ENCODE results near the gene DST.
"Not testable (repeated sequence)": the region's sequence is repeated elsewhere in the genome, so short reads cannot be mapped to it uniquely, and the experiment has no call there.

Gene DST

GRCh38 chr6:56509031-56509430 is 133.7 kb downstream of the DST start:
- Histone ChIP-seq H3K4me1 (ENCODE audit: control insufficient read depth, insufficient read depth, low read length, poor library complexity, severe bottlenecking) (no peaks in the 10 kb centered on the region), H3K36me3 (ENCODE audit: control insufficient read depth, insufficient read depth, low read length) (no peaks in the 10 kb centered on the region), H3K9me3 (ENCODE audit: control insufficient read depth, low read length) (no peaks in the 10 kb centered on the region), H3K27me3 (replicated peaks; ENCODE audit: control insufficient read depth, insufficient read depth, low read length, poor library complexity, severe bottlenecking) (no peaks in the 10 kb centered on the region), H3K4me3 (ENCODE audit: insufficient read depth, low read depth, low read length, poor library complexity, severe bottlenecking) (no peak overlapping the region), H3K27ac (ENCODE audit: insufficient read depth, low read length, poor library complexity, severe bottlenecking) (no peak overlapping the region)
- DNase-seq = no peak

DNA sequence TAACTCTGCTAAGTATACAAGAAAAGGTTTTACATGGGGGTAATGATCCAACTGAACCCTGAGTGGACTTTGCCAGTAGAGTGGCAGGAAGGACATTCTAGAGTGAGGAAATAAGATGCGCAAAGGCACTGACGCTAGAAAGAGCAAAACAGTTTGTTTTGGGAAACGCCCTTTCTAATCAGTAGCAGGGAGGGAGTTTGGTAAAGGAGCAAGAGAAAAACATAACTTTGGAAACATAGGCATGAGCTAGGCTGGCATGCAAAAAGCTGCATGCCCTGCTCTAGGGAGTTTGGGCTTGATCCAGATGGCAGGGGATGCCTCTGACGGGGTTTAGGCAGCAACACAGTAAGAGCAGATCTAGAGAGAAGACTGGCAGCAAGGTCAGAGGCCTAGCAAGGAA is 135.2 kb downstream of the DST start:
- DNase-seq = no peak
- H3K4me3 ChIP-seq (ENCODE audit: insufficient read depth, low read depth, low read length, poor library complexity, severe bottlenecking) = no peak overlapping the region
- no peaks in the 10 kb centered on the region for H3K36me3 ChIP-seq (ENCODE audit: control insufficient read depth, insufficient read depth, low read length)
- H3K9me3 ChIP-seq (ENCODE audit: control insufficient read depth, low read length) = no peaks in the 10 kb centered on the region
- H3K27ac ChIP-seq (ENCODE audit: insufficient read depth, low read length, poor library complexity, severe bottlenecking) = no peak overlapping the region
- H3K4me1 ChIP-seq (ENCODE audit: control insufficient read depth, insufficient read depth, low read length, poor library complexity, severe bottlenecking) = no peaks in the 10 kb centered on the region
- no peaks in the 10 kb centered on the region for H3K27me3 ChIP-seq (replicated peaks; ENCODE audit: control insufficient read depth, insufficient read depth, low read length, poor library complexity, severe bottlenecking)

- no peak overlapping the region for H3K4me3 ChIP-seq (ENCODE audit: insufficient read depth, low read depth, low read length, poor library complexity, severe bottlenecking)
- no peaks in the 10 kb centered on the region for H3K9me3 ChIP-seq (ENCODE audit: control insufficient read depth, low read length)
- H3K4me1 ChIP-seq (ENCODE audit: control insufficient read depth, insufficient read depth, low read length, poor library complexity, severe bottlenecking) = no peaks in the 10 kb centered on the region
- H3K36me3 ChIP-seq (ENCODE audit: control insufficient read depth, insufficient read depth, low read length) = no peaks in the 10 kb centered on the region
- no peak overlapping the region for H3K27ac ChIP-seq (ENCODE audit: insufficient read depth, low read length, poor library complexity, severe bottlenecking)
- no peak for DNase-seq
- no peaks in the 10 kb centered on the region for H3K27me3 ChIP-seq (replicated peaks; ENCODE audit: control insufficient read depth, insufficient read depth, low read length, poor library complexity, severe bottlenecking)
Measured at GRCh38 chr6:56505512-56506260, 137.0 kb downstream of the DST start.

DNA sequence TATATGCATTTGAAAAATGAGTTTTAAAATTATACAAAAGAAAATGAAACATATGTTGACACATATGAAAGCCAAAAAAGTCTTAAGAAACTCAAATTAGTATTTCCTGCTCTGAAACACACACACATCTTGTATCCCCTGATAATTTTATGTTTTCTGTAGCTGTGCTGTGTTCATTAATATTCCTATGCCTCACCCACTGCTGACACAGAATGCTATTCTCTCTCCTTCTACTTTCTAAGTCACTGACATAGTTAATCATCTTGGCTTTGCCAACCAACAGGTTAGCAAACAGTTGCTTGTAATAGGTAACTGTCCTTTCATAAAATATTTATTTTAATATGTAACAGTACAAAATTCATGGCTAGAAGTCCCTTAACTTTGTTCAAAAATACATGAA is 140.7 kb downstream of the DST start:
- DNase-seq = no peak
- no peaks in the 10 kb centered on the region for H3K27me3 ChIP-seq (replicated peaks; ENCODE audit: control insufficient read depth, insufficient read depth, low read length, poor library complexity, severe bottlenecking)
- H3K4me1 ChIP-seq (ENCODE audit: control insufficient read depth, insufficient read depth, low read length, poor library complexity, severe bottlenecking) = no peaks in the 10 kb centered on the region
- H3K4me3 ChIP-seq (ENCODE audit: insufficient read depth, low read depth, low read length, poor library complexity, severe bottlenecking) = no peak overlapping the region
- no peaks in the 10 kb centered on the region for H3K36me3 ChIP-seq (ENCODE audit: control insufficient read depth, insufficient read depth, low read length)
- H3K27ac ChIP-seq (ENCODE audit: insufficient read depth, low read length, poor library complexity, severe bottlenecking) = no peak overlapping the region
- no peaks in the 10 kb centered on the region for H3K9me3 ChIP-seq (ENCODE audit: control insufficient read depth, low read length)

DNA sequence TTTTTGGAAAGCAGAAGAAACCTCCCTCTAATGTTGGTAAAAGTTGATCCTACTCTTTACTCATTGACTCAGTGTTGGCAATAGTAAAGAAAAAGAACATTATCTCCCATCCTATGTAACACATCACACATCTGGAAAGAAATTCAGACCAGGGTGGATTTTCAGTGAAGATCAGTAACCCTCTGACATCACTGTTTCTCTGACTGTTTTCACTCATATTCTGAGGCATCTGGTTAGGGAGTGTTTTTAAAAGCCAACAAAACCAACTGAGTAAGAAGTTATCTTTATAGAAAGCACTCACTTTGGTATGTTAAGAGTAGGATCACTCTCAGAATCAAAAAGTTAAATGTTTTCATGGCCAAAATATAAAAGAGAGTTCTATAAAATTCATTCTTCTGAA is 143.6 kb downstream of the DST start:
- Histone ChIP-seq H3K9me3 (ENCODE audit: control insufficient read depth, low read length) (no peaks in the 10 kb centered on the region), H3K27me3 (replicated peaks; ENCODE audit: control insufficient read depth, insufficient read depth, low read length, poor library complexity, severe bottlenecking) (no peaks in the 10 kb centered on the region), H3K27ac (ENCODE audit: insufficient read depth, low read length, poor library complexity, severe bottlenecking) (no peak overlapping the region), H3K4me1 (ENCODE audit: control insufficient read depth, insufficient read depth, low read length, poor library complexity, severe bottlenecking) (no peaks in the 10 kb centered on the region), H3K4me3 (ENCODE audit: insufficient read depth, low read depth, low read length, poor library complexity, severe bottlenecking) (no peak overlapping the region), H3K36me3 (ENCODE audit: control insufficient read depth, insufficient read depth, low read length) (no peaks in the 10 kb centered on the region)
- no peak for DNase-seq

- Histone ChIP-seq H3K27me3 (replicated peaks; ENCODE audit: control insufficient read depth, insufficient read depth, low read length, poor library complexity, severe bottlenecking) (no peaks in the 10 kb centered on the region), H3K36me3 (ENCODE audit: control insufficient read depth, insufficient read depth, low read length) (no peaks in the 10 kb centered on the region), H3K4me1 (ENCODE audit: control insufficient read depth, insufficient read depth, low read length, poor library complexity, severe bottlenecking) (no peaks in the 10 kb centered on the region), H3K9me3 (ENCODE audit: control insufficient read depth, low read length) (no peaks in the 10 kb centered on the region), H3K4me3 (ENCODE audit: insufficient read depth, low read depth, low read length, poor library complexity, severe bottlenecking) (no peak overlapping the region), H3K27ac (ENCODE audit: insufficient read depth, low read length, poor library complexity, severe bottlenecking) (no peak overlapping the region)
- DNase-seq = no peak
Measured at GRCh38 chr6:56497691-56498090, 145.0 kb downstream of the DST start.

- no peaks in the 10 kb centered on the region for H3K36me3 ChIP-seq (ENCODE audit: control insufficient read depth, insufficient read depth, low read length)
- no peak overlapping the region for H3K4me3 ChIP-seq (ENCODE audit: insufficient read depth, low read depth, low read length, poor library complexity, severe bottlenecking)
- no peaks in the 10 kb centered on the region for H3K4me1 ChIP-seq (ENCODE audit: control insufficient read depth, insufficient read depth, low read length, poor library complexity, severe bottlenecking)
- no peaks in the 10 kb centered on the region for H3K9me3 ChIP-seq (ENCODE audit: control insufficient read depth, low read length)
- DNase-seq = no peak
- no peak overlapping the region for H3K27ac ChIP-seq (ENCODE audit: insufficient read depth, low read length, poor library complexity, severe bottlenecking)
- no peaks in the 10 kb centered on the region for H3K27me3 ChIP-seq (replicated peaks; ENCODE audit: control insufficient read depth, insufficient read depth, low read length, poor library complexity, severe bottlenecking)
Measured at GRCh38 chr6:56497240-56497639, 145.4 kb downstream of the DST start.

GRCh38 chr6:56496650-56497049 is 146.0 kb downstream of the DST start:
- H3K27ac ChIP-seq (ENCODE audit: insufficient read depth, low read length, poor library complexity, severe bottlenecking) = not testable (repeated sequence)

GRCh38 chr6:56495654-56496053 is 147.0 kb downstream of the DST start:
- DNase-seq = no peak
- no peaks in the 10 kb centered on the region for H3K4me1 ChIP-seq (ENCODE audit: control insufficient read depth, insufficient read depth, low read length, poor library complexity, severe bottlenecking)
- H3K4me3 ChIP-seq (ENCODE audit: insufficient read depth, low read depth, low read length, poor library complexity, severe bottlenecking) = no peak overlapping the region
- H3K27me3 ChIP-seq (replicated peaks; ENCODE audit: control insufficient read depth, insufficient read depth, low read length, poor library complexity, severe bottlenecking) = no peaks in the 10 kb centered on the region
- no peaks in the 10 kb centered on the region for H3K9me3 ChIP-seq (ENCODE audit: control insufficient read depth, low read length)
- no peak overlapping the region for H3K27ac ChIP-seq (ENCODE audit: insufficient read depth, low read length, poor library complexity, severe bottlenecking)
- no peaks in the 10 kb centered on the region for H3K36me3 ChIP-seq (ENCODE audit: control insufficient read depth, insufficient read depth, low read length)

More at GRCh38 chr6:56496650-56497049, 146.0 kb downstream of the DST start:
- DNase-seq; H3K36me3 ChIP-seq (ENCODE audit: control insufficient read depth, insufficient read depth, low read length); H3K9me3 ChIP-seq (ENCODE audit: control insufficient read depth, low read length); H3K4me1 ChIP-seq (ENCODE audit: control insufficient read depth, insufficient read depth, low read length, poor library complexity, severe bottlenecking); H3K4me3 ChIP-seq (ENCODE audit: insufficient read depth, low read depth, low read length, poor library complexity, severe bottlenecking); H3K27me3 ChIP-seq (replicated peaks; ENCODE audit: control insufficient read depth, insufficient read depth, low read length, poor library complexity, severe bottlenecking): not testable (repeated sequence)

DNA sequence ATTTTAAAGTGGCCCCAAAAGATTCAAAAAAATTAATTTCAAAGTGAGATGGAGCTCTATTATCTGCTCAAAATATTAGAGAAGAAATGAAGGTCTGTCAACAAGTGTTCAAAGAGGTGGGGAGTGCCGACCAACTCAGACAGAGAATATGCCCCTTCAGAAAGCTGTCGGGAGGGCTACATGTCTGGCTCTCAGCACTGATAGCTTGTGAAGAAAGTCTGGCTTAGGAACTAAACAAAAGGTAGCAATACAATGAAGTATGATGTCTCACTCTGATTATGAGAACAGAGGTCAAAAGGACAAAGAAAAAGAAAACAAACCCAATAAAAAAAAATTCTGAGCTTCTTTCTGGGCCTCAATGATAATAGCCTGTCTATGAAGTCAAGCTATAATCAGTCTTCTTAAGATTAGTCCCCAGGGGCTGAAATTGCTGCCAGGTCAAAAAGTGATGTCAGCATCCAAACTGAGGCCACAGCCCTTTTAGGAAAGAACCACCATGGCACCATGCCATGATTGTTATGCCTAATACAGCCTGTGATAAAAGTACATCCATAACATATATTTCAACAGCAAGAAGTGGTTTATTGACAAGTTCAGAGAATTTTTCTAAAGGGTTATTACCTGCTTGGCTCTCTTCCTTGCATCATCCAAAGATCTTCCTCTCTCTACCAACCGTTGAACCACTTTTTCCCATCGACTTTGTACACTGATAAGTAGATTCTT is 150.9 kb downstream of the DST start:
- no peaks in the 10 kb centered on the region for H3K36me3 ChIP-seq (ENCODE audit: control insufficient read depth, insufficient read depth, low read length)
- H3K4me3 ChIP-seq (ENCODE audit: insufficient read depth, low read depth, low read length, poor library complexity, severe bottlenecking) = no peak overlapping the region
- H3K9me3 ChIP-seq (ENCODE audit: control insufficient read depth, low read length) = no peaks in the 10 kb centered on the region
- no peaks in the 10 kb centered on the region for H3K4me1 ChIP-seq (ENCODE audit: control insufficient read depth, insufficient read depth, low read length, poor library complexity, severe bottlenecking)
- no peak for DNase-seq
- H3K27ac ChIP-seq (ENCODE audit: insufficient read depth, low read length, poor library complexity, severe bottlenecking) = no peak overlapping the region
- H3K27me3 ChIP-seq (replicated peaks; ENCODE audit: control insufficient read depth, insufficient read depth, low read length, poor library complexity, severe bottlenecking) = no peaks in the 10 kb centered on the region

Measured in effector memory CD4-positive, alpha-beta T cell (primary cell).